Measurements from ENCODE around the gene ZNF592.

ZNF592 gene

DNA sequence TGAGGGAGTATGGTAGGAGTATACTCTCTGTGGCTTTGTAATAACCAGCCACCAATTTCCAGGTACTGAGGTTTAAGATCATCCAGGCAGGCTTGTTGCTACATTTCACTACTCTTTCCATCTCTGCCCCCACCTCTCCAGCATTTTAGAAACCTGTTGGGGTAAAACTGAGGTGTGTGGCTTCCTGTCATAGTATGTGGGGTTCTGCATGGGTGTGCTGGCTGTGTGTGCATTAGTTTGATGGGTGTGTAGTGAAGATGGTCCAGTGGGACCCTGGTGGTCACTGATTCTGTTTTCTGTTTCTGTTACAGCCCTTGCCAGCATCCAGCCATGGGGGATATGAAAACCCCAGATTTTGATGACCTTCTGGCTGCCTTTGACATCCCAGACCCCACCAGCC lies 34.0 kb downstream of the ZNF592 start:
- DNase-seq = no peak

DNA sequence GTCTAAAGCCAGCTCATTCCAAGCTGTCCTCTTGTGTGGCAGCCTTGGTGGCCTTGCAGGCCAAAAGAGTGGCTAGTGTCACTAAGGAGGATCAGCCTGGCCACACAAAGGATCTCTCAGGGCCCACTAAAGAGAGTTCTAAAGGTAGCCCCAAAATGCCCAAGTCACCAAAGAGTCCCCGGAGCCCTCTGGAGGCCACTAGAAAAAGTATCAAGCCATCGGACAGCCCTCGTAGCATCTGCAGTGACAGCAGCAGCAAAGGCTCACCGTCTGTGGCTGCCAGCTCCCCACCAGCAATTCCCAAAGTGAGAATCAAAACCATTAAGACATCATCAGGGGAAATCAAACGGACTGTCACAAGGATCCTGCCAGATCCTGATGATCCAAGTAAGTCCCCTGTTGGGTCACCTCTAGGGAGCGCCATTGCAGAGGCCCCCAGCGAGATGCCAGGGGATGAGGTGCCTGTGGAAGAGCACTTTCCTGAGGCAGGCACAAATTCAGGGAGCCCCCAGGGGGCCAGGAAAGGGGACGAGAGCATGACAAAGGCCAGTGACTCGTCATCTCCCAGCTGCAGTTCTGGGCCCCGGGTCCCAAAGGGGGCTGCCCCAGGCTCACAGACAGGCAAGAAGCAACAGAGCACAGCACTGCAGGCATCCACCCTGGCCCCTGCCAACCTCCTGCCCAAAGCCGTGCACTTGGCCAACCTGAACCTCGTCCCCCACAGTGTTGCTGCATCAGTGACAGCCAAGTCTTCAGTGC lies 35.3 kb downstream of the ZNF592 start:
- no peak for DNase-seq

GRCh38 chr15:84784262-84784661 lies 35.9 kb downstream of the ZNF592 start:
- DNase-seq = no peak

DNA sequence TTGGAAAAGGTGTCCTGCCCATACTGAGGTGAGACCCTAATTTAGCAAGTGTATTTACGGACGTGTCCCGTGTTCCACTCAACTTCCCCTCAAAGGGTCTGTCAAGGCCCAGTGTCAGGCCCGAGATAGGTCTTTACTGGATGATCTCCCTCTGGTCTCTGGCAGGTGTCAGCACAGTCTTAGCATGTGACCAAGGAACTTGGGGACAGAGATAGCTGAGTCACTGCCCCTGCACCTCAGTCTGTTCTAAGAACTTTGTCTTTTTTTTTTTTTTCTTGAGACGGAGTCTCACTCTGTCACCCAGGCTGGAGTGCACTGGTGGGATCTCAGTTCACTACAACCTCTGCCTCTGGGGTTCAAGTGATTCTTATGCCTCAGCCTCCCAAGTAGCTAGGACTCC lies 36.7 kb downstream of the ZNF592 start:
- DNase-seq = no peak

GRCh38 chr15:84788500-84788899 lies 40.1 kb downstream of the ZNF592 start:
- no peak for DNase-seq

DNA sequence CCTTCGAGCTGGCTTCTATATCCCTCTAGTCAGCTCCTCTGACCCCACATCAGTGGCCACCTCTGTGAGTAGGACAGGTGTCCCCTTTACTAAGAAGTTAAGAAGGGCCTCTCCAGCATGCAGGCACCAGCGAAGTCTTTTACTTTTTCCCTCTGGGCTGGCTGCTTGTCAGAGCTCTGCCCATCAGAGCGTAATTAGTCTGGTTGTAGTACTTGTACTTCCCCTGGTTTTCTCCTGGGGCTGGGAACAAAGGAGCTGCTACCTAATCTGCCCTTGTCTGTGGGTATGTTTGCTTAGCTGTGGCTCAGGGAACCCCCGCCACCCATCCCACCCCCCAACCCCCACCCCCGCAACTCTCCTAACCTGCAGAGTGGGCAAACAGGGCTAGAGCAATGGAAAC lies 41.4 kb downstream of the ZNF592 start:
- DNase-seq = no peak

DNA sequence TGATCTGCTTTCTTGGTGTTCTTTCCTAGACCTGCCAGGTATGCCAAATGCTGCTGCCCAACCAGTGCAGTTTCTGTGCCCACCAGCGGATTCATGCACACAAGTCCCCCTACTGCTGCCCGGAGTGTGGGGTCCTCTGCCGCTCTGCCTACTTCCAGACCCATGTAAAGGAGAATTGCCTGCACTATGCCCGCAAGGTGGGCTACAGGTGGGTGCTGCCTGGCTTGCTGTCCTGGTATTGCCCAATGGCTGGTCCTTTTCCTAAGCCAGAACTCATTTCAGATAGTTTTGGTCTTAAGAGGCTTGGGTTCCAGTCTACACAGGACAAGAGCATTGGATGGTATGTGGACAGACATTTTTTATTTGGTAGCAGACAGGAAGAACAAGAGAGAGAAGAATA lies 42.3 kb downstream of the ZNF592 start:
- no peak for DNase-seq

- DNase-seq = no peak
These were observed 43.4 kb downstream of the ZNF592 start for GRCh38 chr15:84791763-84792162.

DNA sequence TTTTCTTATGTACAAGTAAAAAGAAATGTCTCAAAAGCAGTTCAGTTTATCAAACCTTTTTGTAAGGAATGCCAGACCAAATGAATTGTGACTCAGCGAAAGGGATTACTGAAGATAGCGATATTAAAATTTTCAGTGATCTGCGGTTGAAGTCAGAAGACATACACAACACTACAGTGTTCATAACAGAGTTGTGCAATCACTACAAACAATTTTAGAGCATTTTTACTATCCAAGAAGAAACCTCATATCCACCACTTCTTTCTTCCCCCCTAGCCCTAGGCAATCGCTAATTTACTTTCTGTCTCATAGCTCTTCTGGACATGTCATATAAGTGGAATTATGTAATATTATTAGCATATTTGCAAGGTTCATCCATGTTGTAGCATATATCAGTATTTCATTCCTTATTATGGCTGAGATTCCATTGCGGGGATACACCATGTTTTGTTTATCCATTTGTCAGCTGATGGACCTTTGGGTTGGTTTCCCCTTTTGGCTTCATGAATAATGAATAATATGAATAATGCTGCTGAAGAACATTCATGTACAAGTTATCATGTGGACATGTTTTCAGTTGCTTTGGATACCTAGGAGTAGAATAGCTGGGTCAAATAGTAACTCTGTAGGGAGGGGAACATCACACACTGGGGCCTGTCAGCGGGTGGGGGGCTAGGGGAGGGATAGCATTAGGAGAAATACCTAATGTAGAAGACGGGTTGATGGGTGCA lies 45.2 kb downstream of the ZNF592 start:
- DNase-seq = no peak

DNA sequence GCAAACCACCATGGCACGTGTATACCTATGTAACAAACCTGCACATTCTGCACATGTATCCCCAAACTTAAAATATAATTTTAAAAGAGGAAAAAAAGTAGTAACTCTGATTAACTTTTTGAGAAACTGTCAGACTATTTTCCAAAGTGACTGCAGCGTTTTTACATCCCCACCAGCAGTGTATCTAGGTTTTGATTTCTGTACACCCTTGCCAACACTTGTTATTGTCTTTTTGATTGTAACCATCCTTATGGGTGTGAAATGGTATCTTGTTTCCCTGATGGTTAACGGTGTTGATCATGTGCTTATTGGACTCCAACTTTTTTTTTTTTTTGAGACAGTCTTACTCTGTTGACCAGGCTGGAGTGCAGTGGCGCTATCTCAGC lies 45.8 kb downstream of the ZNF592 start:
- DNase-seq = no peak

- no peak for DNase-seq
These were observed 46.8 kb downstream of the ZNF592 start for GRCh38 chr15:84795186-84795585.

DNA sequence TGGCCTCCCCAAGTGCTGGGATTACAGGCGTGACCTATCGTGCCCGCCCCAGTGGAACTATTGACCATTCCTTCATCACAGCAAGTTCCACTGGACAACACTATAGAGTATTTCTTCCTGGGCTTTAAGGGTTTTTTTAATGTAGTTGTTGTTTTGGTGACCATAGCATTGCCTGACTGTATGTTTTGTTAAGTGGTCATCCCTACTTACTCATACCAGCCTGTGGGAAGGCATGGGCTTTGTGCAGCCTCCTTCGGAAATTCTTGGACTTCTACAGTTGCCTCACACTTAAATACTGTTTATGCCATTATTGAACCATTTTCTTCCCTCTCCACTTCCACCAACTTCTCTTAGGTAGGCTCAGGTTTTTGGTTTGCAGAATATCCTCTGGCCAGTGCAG lies 48.8 kb downstream of the ZNF592 start:
- no peak for DNase-seq

GRCh38 chr15:84797801-84798200 lies 49.4 kb downstream of the ZNF592 start:
- DNase-seq = no peak

DNA sequence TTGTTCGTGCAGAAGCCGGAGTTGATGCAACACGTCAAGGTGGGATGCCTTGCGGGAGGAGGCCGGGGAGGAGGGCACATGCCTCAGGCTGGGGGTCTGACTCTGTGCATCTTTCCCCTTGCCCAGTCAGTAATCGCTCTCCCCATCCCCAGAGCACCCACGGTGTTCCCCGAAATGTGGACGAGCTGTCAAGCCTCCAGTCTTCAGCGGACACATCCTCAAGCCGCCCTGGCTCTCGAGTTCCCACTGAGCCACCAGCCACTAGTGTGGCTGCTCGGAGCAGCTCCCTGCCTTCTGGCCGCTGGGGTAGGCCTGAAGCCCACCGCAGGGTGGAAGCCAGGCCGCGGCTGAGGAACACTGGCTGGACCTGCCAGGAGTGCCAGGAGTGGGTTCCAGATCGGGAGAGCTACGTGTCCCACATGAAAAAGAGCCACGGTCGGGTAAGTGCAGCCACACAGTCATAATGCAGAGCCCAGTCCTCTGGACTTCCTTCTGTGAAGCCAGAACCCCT lies 50.1 kb downstream of the ZNF592 start:
- DNase-seq = no peak

DNA sequence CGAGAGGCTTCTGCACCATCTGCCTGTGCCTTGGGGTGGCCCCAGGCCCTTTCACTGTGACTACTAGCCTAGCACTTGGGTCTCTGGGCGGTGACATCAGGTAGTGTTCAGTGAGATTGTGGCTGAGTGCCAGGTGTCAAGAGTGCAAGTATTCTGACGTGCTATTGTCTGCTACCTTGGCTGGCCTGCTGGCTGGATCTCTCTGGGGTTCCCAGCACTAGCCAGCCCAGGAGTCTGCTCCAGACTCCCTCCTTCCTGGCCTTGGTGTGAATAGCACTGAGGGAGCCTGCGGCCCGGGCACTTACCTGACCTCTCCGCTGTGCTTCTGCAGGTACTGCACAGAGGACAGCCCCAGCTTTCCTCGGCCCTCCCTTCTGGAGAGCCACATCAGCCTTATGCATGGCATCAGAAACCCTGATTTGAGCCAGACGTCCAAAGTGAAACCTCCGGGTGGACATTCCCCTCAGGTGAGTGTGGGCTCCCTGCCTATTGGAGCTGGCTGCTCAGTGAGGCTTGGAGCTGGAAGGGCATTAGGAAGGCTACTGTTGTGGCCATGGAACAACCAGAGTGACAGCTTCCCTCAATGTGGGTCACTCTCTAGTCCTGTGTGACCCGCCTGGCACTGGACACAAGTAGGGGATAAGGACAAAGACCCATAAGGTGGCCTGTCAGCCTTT lies 51.3 kb downstream of the ZNF592 start:
- DNase-seq = no peak

GRCh38 chr15:84800365-84800806 lies 52.0 kb downstream of the ZNF592 start:
- no peak for DNase-seq

- DNase-seq = no peak
These were observed 55.9 kb downstream of the ZNF592 start for GRCh38 chr15:84804005-84804900.

DNA sequence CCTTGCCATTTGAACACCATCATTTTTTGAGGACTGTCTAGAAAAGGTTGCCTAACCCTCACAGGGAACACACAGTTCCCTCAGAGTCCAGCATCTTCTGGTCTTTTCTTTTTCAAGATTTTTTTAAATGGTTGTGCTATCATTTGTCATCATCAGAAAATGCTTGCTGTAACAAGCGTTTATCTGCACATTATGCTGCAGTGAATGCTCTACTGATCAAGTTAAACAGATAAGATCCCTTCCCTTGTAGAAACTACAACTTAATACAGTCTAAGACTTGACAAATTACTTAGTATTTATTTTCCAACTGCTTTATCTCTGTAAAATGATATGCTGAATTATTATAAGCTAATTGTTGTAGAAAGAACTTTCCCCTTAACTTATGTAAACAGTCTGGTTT lies 56.8 kb downstream of the ZNF592 start:
- no peak for DNase-seq

DNA sequence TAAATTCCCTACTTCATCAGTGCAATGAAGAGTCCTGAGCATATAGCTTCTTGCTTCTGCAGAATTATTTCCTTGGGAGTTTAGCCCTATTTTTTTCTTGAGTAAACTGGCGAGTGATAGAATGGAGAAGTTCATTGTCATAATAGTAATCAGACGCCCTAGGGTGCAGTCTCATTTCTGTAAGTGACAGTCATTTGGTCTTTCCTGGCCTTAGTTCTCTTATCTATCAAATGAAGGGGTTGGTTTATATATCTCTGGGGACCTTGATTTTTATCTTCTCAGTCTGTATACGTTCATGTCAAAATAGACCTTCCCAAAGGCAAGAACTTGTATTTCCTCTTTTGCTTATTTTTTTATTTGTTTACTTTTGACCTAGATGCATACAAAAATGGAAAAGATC lies 58.8 kb downstream of the ZNF592 start:
- DNase-seq = peak in 1 of 2 donors; percentile 12

GRCh38 chr15:84810073-84810840 lies 61.9 kb downstream of the ZNF592 start:
- no peak for DNase-seq

DNA sequence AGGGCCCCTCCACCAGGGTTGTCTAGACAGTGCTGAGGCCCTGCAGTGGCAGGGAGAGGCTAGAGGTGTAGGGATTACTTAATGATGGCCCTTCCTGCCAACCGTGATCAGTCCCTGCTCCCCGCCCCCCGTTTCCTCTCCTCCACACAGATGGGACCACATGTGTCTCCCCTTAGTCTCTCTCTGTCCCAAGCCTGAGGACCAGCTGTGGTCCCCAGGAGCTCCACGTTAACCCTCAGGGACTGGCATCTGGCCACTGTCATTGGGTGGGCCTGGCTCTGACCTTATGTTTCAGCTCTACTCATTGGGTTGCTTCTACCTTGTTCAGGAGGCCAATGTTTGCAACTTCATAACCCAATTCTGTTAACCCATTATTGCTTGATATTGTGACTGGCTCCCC lies 62.8 kb downstream of the ZNF592 start:
- no peak for DNase-seq

DNA sequence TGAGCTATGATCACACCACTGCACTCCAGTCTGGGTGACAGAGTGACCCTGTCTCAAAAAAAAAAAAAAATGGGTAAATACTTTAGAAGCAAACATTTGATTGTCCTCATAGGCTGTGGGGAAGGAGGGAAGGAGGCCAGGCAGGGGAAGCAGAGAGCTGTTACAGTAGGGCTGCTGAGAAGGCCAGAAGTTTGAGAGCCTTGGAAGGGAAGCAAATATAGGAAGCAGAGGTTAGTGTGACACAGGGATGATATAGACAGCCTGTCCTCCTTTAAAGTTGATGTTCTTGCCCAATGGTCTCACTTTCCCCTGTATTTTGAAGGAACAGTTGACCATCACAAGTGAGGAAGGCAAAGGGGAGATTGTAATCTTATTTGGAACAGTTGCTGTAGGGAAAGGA lies 63.4 kb downstream of the ZNF592 start:
- peak; percentile 47 to 51 for DNase-seq
